ENCODE data around the gene ADAMTS14. TPM values are rescaled to one million over a fixed set of nuclear protein-coding genes. Genes with fewer than 3 reads are reported as not detected.
A peak's percentile ranks its signal among the peaks of the same experiment; 100 is the strongest.
"Not testable (repeated sequence)": the region's sequence is repeated elsewhere in the genome, so short reads cannot be mapped to it uniquely, and the experiment has no call there.

ADAMTS14 gene
- total RNA-seq, 2 experiments from 2014 or later, result not detected

GRCh38 chr10:70765794-70766594 is 93.7 kb downstream of the ADAMTS14 start:
- H3K27me3 Mint-ChIP-seq, result peaks cover 13% of the 10 kb centered on the region
- no peaks in the 10 kb centered on the region for H3K36me3 Mint-ChIP-seq
- no peak for ATAC-seq (ENCODE audit: low read depth)
- H3K4me3 Mint-ChIP-seq, result no peak overlapping the region
- no peak overlapping the region for H3K27ac Mint-ChIP-seq
- POLR2A ChIA-PET, result no interaction called here
- peaks cover 2% of the 10 kb centered on the region for H3K4me1 Mint-ChIP-seq
- DNase-seq, result peak; percentile 9
- H3K9me3 Mint-ChIP-seq, result peaks cover 3% of the 10 kb centered on the region

GRCh38 chr10:70768026-70768685 is 95.8 kb downstream of the ADAMTS14 start:
- ATAC-seq (ENCODE audit: low read depth); H3K4me1 Mint-ChIP-seq; H3K36me3 Mint-ChIP-seq; DNase-seq; H3K27ac Mint-ChIP-seq; H3K4me3 Mint-ChIP-seq; H3K9me3 Mint-ChIP-seq: not testable (repeated sequence)
- peaks cover 13% of the 10 kb centered on the region for H3K27me3 Mint-ChIP-seq
- POLR2A ChIA-PET, result interaction anchor here (0.9 kb wide), 1 partner anchor 216 kb away, joined by 3 read pairs; no protein-coding TSS in a partner anchor

- peaks cover 13% of the 10 kb centered on the region for H3K27me3 Mint-ChIP-seq
- H3K9me3 Mint-ChIP-seq, result peaks cover 3% of the 10 kb centered on the region
- POLR2A ChIA-PET, result no interaction called here
- no peaks in the 10 kb centered on the region for H3K4me1 Mint-ChIP-seq
- DNase-seq, result no peak
- H3K36me3 Mint-ChIP-seq, result no peaks in the 10 kb centered on the region
- no peak for ATAC-seq (ENCODE audit: low read depth)
- H3K27ac Mint-ChIP-seq, result no peak overlapping the region
- H3K4me3 Mint-ChIP-seq, result no peak overlapping the region
These were observed 96.8 kb downstream of the ADAMTS14 start for GRCh38 chr10:70769121-70769520.

- no peaks in the 10 kb centered on the region for H3K4me1 Mint-ChIP-seq
- H3K36me3 Mint-ChIP-seq, result no peaks in the 10 kb centered on the region
- DNase-seq, result no peak
- ATAC-seq (ENCODE audit: low read depth), result no peak
- peaks cover 3% of the 10 kb centered on the region for H3K9me3 Mint-ChIP-seq
- H3K4me3 Mint-ChIP-seq, result no peak overlapping the region
- POLR2A ChIA-PET, result no interaction called here
- peaks cover 10% of the 10 kb centered on the region for H3K27me3 Mint-ChIP-seq
- H3K27ac Mint-ChIP-seq, result no peak overlapping the region
These were observed 97.7 kb downstream of the ADAMTS14 start for GRCh38 chr10:70770001-70770400.

GRCh38 chr10:70770516-70770915 is 98.2 kb downstream of the ADAMTS14 start:
- peak; percentile 10 for DNase-seq
- peaks cover 10% of the 10 kb centered on the region for H3K27me3 Mint-ChIP-seq
- POLR2A ChIA-PET; H3K9me3 Mint-ChIP-seq; H3K36me3 Mint-ChIP-seq; H3K4me3 Mint-ChIP-seq; ATAC-seq (ENCODE audit: low read depth); H3K27ac Mint-ChIP-seq; H3K4me1 Mint-ChIP-seq: not testable (repeated sequence)

GRCh38 chr10:70771311-70772194 is 99.2 kb downstream of the ADAMTS14 start:
- H3K36me3 Mint-ChIP-seq, result no peaks in the 10 kb centered on the region
- H3K4me3 Mint-ChIP-seq, result no peak overlapping the region
- H3K9me3 Mint-ChIP-seq, result no peaks in the 10 kb centered on the region
- H3K4me1 Mint-ChIP-seq, result no peaks in the 10 kb centered on the region
- DNase-seq (peak; percentile 16), ATAC-seq (ENCODE audit: low read depth) (no peak)
- H3K27me3 Mint-ChIP-seq, result peaks cover 10% of the 10 kb centered on the region
- H3K27ac Mint-ChIP-seq, result no peak overlapping the region
- POLR2A ChIA-PET, result no interaction called here

GRCh38 chr10:70772627-70773026 is 100.3 kb downstream of the ADAMTS14 start:
- Mint-ChIP-seq H3K4me3 (no peak overlapping the region), H3K4me1 (no peaks in the 10 kb centered on the region), H3K27ac (no peak overlapping the region), H3K9me3 (no peaks in the 10 kb centered on the region), H3K27me3 (peaks cover 4% of the 10 kb centered on the region), H3K36me3 (no peaks in the 10 kb centered on the region)
- POLR2A ChIA-PET, result no interaction called here
- DNase-seq, result no peak
- no peak for ATAC-seq (ENCODE audit: low read depth)

GRCh38 chr10:70773461-70773860 is 101.2 kb downstream of the ADAMTS14 start:
- Mint-ChIP-seq H3K27me3 (peaks cover 2% of the 10 kb centered on the region), H3K4me3 (no peak overlapping the region), H3K27ac (no peak overlapping the region), H3K36me3 (no peaks in the 10 kb centered on the region), H3K4me1 (no peaks in the 10 kb centered on the region), H3K9me3 (no peaks in the 10 kb centered on the region)
- POLR2A ChIA-PET, result no interaction called here
- ATAC-seq (ENCODE audit: low read depth) (no peak), DNase-seq (no peak)

- no peaks in the 10 kb centered on the region for H3K4me1 Mint-ChIP-seq
- POLR2A ChIA-PET, result no interaction called here
- H3K27ac Mint-ChIP-seq, result no peak overlapping the region
- DNase-seq (peak; percentile 23), ATAC-seq (ENCODE audit: low read depth) (no peak)
- peaks cover 2% of the 10 kb centered on the region for H3K27me3 Mint-ChIP-seq
- H3K36me3 Mint-ChIP-seq, result no peaks in the 10 kb centered on the region
- no peak overlapping the region for H3K4me3 Mint-ChIP-seq
- no peaks in the 10 kb centered on the region for H3K9me3 Mint-ChIP-seq
These were observed 101.9 kb downstream of the ADAMTS14 start for GRCh38 chr10:70773965-70774809.

GRCh38 chr10:70774810-70775678 is 102.7 kb downstream of the ADAMTS14 start:
- Mint-ChIP-seq H3K4me3 (no peak overlapping the region), H3K9me3 (no peaks in the 10 kb centered on the region), H3K36me3 (no peaks in the 10 kb centered on the region), H3K27me3 (no peaks in the 10 kb centered on the region), H3K4me1 (no peaks in the 10 kb centered on the region), H3K27ac (no peak overlapping the region)
- POLR2A ChIA-PET, result no interaction called here
- peak; percentile 20 for DNase-seq
- no peak for ATAC-seq (ENCODE audit: low read depth)

GRCh38 chr10:70775679-70776454 is 103.6 kb downstream of the ADAMTS14 start:
- H3K9me3 Mint-ChIP-seq, result no peaks in the 10 kb centered on the region
- ATAC-seq (ENCODE audit: low read depth) (no peak), DNase-seq (no peak)
- H3K4me1 Mint-ChIP-seq, result no peaks in the 10 kb centered on the region
- H3K27me3 Mint-ChIP-seq, result peaks cover 2% of the 10 kb centered on the region
- H3K36me3 Mint-ChIP-seq, result no peaks in the 10 kb centered on the region
- no peak overlapping the region for H3K4me3 Mint-ChIP-seq
- no peak overlapping the region for H3K27ac Mint-ChIP-seq
- POLR2A ChIA-PET, result no interaction called here
